AG04449 (cell line): Measurements from ENCODE around the gene PTPRE.

Experiments
- CTCF ChIA-PET: fragments of 350-600 bp; formaldehyde crosslinking; extraction: SDS; loops from one replicate; lab custom pipeline; 2021; ENCODE audit warnings: antibody characterized with exemption; lab: Yijun Ruan, JAX
- POLR2A ChIA-PET: fragments of 400-600, 350-600 bp; formaldehyde crosslinking; extraction: SDS; loops from one replicate; lab custom pipeline; 2020; ENCODE audit warnings: antibody characterized with exemption, inconsistent platforms; lab: Yijun Ruan, JAX
- DNase-seq: peaks from one replicate; pipeline ENCODE4 v3.0.0-alpha.2; 2010; ENCODE audit warnings: low read depth, low spot score
- H3K4me3 ChIP-seq: 2 replicates; pipeline ENCODE4 v1.5.1; 2011; ENCODE audit warnings: low read depth, mild to moderate bottlenecking, control low read depth, low read length
- CTCF ChIP-seq: IDR thresholded peaks from one replicate; pipeline ENCODE4 v1.5.1; 2011; ENCODE audit warnings: mild to moderate bottlenecking, moderate library complexity, low read length, control low read depth, inconsistent platforms; ENCODE audit not compliant: insufficient read depth; ENCODE audit errors: missing control alignments

PTPRE gene

GRCh38 chr10:127905848-127906261 is 1.0 kb upstream of the PTPRE start:
- ChIA-PET POLR2A (no interaction called here), CTCF (interaction anchor here (1.0 to 3.2 kb wide), 5 partner anchors 16 to 166 kb away, joined by 3 to 25 read pairs (median 6); no protein-coding TSS in a partner anchor)
- no peak overlapping the region for H3K4me3 ChIP-seq
- no peak for TF ChIP-seq CTCF
- DNase-seq, result no peak

- ChIA-PET POLR2A (no interaction called here), CTCF (interaction anchor here (0.6 to 3.2 kb wide), 3 partner anchors 102 to 162 kb away, joined by 4 to 25 read pairs (median 5); no protein-coding TSS in a partner anchor)
- no peak overlapping the region for H3K4me3 ChIP-seq
- TF ChIP-seq CTCF, result no peak
- DNase-seq, result no peak
Observed at GRCh38 chr10:127907411-127908105, 655 bp downstream of the PTPRE start.

GRCh38 chr10:127908106-127908958 is 1.4 kb downstream of the PTPRE start:
- ChIA-PET POLR2A (no interaction called here), CTCF (interaction anchor here (1.4 to 3.2 kb wide), 2 partner anchors 102 to 161 kb away, joined by 5 to 25 read pairs; no protein-coding TSS in a partner anchor)
- no peak overlapping the region for H3K4me3 ChIP-seq
- DNase-seq, result no peak
- no peak for TF ChIP-seq CTCF

GRCh38 chr10:127908959-127909267 is 2.0 kb downstream of the PTPRE start:
- DNase-seq, result no peak
- CTCF ChIA-PET, result no interaction called here
- POLR2A ChIA-PET, result no interaction called here
- H3K4me3 ChIP-seq, result no peak overlapping the region
- no peak for TF ChIP-seq CTCF

- no peak for DNase-seq
- H3K4me3 ChIP-seq, result no peak overlapping the region
- no peak for TF ChIP-seq CTCF
- CTCF ChIA-PET, result no interaction called here
- POLR2A ChIA-PET, result no interaction called here
Observed at GRCh38 chr10:127909716-127910463, 3.0 kb downstream of the PTPRE start.

GRCh38 chr10:127910464-127910770 is 3.5 kb downstream of the PTPRE start:
- H3K4me3 ChIP-seq, result no peak overlapping the region
- ChIA-PET CTCF (no interaction called here), POLR2A (no interaction called here)
- DNase-seq, result no peak
- no peak for TF ChIP-seq CTCF
